Mucosa of gallbladder (tissue), 1 donor: Measurements from ENCODE around the gene ARHGAP24. TPM values are rescaled to one million over a fixed set of nuclear protein-coding genes. Genes with fewer than 3 reads are reported as not detected.
"Not testable (repeated sequence)": the region's sequence is repeated elsewhere in the genome, so short reads cannot be mapped to it uniquely, and the experiment has no call there.

Experiments used
- DNase-seq: peaks from one replicate; pipeline ENCODE4 v3.0.0-alpha.2; 2020; ENCODE audit warnings: low spot score
- total RNA-seq: library from RNA; stranded (reverse); gene quantifications from one replicate; pipeline ENCODE4 v1.2.1, GENCODE V29; 2021
- donor health status: DM: no; HTN: no; CAD: no.

The ARHGAP24 gene
- total RNA-seq, 1 donor from 2014 or later = 13.6 TPM

DNA sequence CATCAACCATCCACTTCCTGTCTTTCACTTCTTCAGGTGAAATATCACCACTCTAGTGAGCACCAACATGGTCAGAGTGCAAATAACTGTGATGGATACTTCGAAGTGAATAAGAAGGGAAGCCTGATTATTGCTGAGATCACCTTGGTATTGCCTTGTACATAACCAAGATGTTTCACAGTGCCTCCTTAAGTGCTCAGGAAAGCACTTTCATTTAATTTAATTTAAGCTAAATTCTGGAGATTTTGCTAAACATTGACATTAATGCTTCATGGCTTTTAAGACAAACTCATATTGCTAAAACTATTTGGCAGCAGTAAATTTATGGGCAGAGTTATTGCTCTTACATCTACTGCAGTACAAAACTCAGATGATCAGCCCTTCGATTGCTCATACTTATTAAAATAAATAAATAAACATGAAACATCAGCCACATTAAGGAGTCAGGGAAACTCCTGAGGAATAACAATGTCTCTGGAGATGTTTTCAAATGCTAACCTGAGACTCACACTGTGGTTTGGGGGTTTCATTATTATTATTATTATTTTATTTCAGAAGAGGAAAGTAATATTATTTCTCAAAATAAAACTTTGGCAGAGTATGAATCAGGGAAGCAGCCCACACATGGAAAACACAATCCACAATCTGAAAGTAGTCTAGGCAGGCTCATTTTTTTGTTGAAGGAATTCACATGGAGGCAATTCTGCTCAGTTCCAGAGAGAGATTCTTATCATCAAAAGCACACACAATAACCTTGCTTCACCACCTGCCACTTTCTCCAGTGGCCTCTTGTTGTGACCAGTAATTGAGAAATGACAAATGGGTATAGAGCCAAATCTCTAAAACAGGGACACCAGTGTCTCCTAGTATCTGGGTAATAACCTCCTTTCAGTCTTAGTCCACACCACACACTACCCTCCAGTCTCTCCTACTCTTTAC, 540.7 kb downstream of the ARHGAP24 start:
- DNase-seq = no peak

GRCh38 chr4:86019362-86019761, 544.4 kb downstream of the ARHGAP24 start:
- no peak for DNase-seq

DNA sequence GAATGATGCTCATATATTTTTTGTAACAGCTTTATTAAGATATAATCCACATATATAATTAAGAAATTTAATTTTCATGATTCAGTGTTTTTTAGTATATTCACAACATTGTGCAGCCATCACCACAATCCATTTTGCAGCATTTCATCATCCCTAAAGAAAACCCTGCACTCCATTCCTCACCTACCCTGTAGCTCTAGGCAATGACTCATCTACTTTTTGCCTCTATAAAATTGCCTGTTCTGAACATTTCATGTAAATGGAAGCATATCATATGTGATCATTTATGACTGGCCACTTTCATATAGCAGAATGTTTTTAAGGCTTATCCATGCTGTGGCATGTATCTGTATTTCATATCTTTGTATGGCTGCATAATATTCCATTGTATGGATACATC, 545.0 kb downstream of the ARHGAP24 start:
- DNase-seq = no peak

- not testable (repeated sequence) for DNase-seq
Measured at GRCh38 chr4:86021671-86022070, 546.7 kb downstream of the ARHGAP24 start.

- DNase-seq = no peak
Measured at GRCh38 chr4:86026720-86027119, 551.8 kb downstream of the ARHGAP24 start.

DNA sequence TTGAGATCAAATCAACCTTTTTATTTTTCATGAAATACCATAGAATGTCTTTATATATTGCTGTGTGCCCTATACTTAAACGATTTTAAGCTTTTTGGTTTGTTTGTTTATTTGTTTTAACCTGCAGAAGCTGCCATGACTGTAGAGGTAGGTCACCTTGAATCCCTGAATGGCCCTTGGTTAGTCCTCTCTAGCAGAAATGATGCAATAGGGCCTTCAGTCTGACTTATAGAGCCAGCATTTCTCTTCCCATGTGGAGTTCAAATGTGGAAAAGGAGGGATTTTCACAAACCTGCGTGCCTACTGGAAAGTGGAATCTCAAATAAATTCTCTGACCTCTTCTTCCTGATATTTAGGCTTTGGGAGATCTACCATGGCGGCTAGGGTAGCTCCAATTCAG, 557.0 kb downstream of the ARHGAP24 start:
- DNase-seq = no peak

- peak; percentile 19 for DNase-seq
Measured at GRCh38 chr4:86032476-86033022, 557.6 kb downstream of the ARHGAP24 start.

DNA sequence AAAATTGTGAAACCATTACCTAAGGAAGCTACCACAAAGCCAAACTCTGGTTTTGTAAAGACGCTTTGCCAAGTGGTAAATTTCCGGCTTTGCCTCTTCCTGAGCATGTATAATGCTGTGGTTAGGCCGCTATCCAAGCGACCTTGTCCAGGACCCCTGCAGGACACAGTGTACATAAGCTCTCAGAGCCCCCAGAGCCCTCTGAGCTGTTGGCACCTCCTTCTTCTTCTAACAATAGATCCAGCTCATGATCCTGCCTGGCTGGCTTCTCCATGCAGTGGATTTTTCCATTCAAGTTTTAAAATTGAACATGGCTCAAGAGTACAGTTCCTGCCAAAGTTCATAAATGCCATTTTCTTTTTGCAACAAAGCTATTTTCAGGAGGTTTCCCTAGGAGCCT, 558.2 kb downstream of the ARHGAP24 start:
- DNase-seq = no peak

GRCh38 chr4:86034616-86035015, 559.7 kb downstream of the ARHGAP24 start:
- DNase-seq = no peak

DNA sequence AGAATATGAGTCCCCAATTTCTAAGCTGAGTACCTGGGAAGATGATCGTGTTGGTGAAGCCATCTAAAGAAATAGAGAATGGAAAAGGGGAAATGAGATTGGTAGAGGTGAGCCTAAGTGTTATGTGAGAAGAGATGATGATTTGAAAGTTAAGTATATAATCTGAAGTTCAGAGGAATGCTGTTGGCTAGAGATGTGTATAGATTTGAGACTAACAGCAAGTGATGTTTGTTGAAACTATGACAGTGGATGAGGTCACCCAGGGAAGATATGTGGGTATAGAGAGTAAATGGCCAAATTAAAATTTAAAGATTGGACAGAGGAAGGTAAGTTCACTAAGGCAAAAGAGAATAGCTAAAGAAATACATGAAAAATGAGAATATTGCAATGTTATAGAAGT, 560.7 kb downstream of the ARHGAP24 start:
- DNase-seq = no peak

DNA sequence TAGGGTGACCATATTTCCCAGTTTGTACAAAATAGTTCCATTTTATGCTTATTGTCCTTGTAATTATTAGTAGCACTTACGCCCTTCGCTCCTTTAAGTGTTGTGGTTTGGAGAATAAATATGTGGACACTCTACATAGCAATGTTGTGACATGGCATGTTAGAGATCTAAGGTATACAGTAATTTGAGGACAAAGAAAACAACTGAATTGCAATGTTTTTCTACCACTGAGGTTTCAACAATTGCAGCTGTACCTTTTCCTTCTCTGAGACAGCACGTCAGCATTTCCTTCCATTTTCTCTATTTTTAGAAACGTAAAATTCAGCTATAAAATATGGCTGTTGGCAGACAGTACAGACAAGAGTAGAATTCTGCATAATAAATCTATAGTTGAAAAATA, 561.8 kb downstream of the ARHGAP24 start:
- DNase-seq = no peak

DNA sequence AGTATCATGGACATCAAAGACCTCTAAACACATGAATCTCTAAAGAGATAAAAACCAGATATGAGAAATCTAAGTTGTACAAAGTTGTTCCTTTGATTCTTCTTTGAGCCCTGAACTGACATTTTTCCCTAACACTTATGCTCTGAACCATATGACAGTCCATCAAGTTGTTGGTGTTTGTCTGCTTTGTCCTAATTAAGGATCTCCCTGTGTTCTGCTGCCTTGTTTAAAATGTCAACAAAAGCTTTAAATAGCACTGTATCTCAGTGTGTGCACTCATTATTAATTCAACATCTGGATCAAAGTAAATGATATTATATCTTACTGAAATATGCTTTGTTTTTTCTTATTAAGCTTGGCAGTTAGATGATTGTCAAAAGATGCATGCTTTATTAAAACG, 563.1 kb downstream of the ARHGAP24 start:
- DNase-seq = no peak

GRCh38 chr4:86043755-86044592, 569.0 kb downstream of the ARHGAP24 start:
- peak; percentile 16 for DNase-seq

- no peak for DNase-seq
Measured at GRCh38 chr4:86044593-86044985, 569.6 kb downstream of the ARHGAP24 start.

GRCh38 chr4:86048426-86048825, 573.5 kb downstream of the ARHGAP24 start:
- DNase-seq = no peak

DNA sequence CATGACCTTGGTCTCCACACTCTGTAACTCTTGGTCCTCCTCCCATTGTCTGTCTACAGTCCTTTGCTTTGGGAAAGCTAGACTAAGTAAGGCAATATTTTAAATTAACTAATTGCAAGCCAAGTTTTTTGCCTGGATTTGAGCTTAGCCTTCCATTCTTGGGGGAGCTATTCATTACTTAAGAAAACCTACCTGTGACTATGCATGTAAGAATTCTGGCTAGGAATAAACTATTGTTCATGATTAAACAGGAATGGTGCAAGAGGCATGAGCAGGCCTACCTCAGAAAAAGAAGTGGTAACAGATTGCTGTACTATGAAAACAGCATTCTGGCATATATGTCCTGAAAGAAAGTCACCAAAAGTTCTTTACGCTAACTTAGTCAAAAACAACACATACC, 575.5 kb downstream of the ARHGAP24 start:
- no peak for DNase-seq
